Stimulated activated CD8-positive, alpha-beta memory T cell treated with anti-CD3 and anti-CD28 coated beads, Interleukin-15, amount 100 ng/mL, for 48 hours (primary cell): ENCODE results near the gene PPIAL4G.
"Not testable (repeated sequence)": the region's sequence is repeated elsewhere in the genome, so short reads cannot be mapped to it uniquely, and the experiment has no call there.

Source experiments
- DNase-seq, 2 donors: peaks; one replicate each; pipeline ENCODE4 v3.0.0-alpha.2; 2020; ENCODE audit warnings: low read depth in 2 of 2

PPIAL4G gene

DNA sequence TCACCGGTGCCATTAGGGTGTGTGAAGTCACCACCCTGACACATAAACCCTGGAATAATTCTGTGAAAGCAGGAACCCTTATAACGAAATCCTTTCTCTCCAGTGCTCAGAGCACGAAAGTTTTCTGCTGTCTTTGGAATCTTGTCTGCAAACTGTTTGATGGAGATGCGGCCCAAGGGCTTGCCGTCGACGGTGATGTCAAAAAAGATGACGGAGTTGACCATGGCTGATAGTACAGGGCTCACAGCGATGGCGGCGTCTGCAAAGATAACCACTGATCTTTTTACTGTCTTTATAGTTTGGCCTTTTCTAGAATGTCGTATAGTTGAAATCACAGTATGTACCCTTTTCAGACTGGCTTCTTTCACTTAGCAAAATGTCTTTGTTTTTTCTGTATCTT, at the start of gene PPIAL4G:
PPIAL4G (minus strand) TSS at position 274 of the 400 bp plus-strand sequence; CDS start at position 224, 50 bp downstream.
- not testable (repeated sequence) for DNase-seq

DNA sequence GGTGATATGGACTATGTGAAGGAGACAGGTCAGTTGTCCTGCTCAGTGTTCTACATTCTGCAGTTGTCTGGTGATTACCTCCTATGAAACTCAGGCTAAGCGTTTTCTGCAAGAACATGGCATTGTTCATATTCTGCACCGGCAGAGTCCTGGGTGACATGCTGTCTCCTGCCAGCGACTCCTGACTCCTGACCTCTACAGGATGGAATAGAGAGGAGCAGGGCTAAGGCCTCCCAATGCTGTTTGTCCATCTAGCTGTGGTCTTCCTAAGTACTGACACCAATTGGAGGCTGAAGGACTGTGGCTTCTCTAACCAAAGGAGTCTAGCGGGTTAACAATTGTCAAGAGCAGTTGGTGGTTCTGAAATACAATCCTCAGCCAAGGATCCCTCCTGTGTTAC, 49.1 kb upstream of the PPIAL4G start:
- DNase-seq, result not testable (repeated sequence)

DNA sequence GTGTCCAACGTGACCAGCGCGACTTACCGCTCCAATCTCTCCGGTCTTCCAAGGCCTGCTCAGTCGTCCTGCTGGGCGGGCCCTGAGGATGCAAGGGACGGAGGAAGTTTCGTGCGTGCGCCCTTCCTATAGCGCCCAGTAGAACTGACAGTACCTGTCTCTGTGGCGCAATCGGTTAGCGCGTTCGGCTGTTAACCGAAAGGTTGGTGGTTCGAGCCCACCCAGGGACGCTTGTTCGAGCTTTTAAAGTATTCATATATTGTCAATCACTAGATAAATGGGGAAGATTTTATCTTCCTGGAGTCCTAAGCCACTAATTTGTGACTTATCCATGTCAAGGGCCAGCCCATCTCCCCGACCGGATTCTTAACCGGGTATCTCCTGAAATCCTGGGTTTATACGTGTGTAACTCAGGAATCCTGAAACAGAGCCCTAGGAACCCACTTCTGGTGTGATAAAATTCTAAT, 46.0 kb upstream of the PPIAL4G start:
- peak; percentile 43 to 47 for DNase-seq

DNA sequence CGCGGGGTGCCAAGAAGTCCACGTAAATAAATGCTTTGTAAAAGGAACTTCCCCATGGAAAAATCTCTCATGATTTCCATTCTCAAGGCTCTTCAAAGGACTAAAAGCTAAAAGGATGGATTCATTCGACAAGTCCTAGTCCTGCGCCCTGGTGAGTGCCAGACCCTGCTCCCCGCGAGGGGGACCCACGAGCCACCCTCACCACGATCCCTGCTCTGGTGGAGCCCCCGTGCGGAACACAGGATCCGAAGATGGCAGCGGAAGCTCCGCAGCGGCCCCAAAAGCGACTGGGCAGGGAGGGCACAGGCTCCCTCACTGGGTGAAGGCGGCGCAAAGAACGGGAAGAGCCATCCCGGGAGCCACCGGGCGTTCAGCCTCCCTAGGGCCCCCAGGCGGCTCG, 45.5 kb upstream of the PPIAL4G start:
- not testable (repeated sequence) for DNase-seq

DNA sequence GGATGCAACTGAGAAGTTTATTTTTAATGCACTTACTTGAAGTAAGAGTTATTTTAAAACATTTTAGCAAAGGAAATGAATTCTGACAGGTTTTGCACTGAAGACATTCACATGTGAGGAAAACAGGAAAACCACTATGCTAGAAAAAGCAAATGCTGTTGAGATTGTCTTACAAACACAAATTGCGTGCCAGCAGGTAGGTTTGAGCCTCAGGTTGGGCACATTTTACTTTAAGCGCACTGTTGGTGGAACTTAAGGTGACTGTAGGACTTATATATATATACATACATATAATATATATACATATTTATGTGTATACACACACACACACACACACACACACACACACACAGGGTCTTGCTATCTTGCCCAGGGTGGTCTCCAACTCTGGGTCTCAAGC, 43.5 kb upstream of the PPIAL4G start:
- not testable (repeated sequence) for DNase-seq

DNA sequence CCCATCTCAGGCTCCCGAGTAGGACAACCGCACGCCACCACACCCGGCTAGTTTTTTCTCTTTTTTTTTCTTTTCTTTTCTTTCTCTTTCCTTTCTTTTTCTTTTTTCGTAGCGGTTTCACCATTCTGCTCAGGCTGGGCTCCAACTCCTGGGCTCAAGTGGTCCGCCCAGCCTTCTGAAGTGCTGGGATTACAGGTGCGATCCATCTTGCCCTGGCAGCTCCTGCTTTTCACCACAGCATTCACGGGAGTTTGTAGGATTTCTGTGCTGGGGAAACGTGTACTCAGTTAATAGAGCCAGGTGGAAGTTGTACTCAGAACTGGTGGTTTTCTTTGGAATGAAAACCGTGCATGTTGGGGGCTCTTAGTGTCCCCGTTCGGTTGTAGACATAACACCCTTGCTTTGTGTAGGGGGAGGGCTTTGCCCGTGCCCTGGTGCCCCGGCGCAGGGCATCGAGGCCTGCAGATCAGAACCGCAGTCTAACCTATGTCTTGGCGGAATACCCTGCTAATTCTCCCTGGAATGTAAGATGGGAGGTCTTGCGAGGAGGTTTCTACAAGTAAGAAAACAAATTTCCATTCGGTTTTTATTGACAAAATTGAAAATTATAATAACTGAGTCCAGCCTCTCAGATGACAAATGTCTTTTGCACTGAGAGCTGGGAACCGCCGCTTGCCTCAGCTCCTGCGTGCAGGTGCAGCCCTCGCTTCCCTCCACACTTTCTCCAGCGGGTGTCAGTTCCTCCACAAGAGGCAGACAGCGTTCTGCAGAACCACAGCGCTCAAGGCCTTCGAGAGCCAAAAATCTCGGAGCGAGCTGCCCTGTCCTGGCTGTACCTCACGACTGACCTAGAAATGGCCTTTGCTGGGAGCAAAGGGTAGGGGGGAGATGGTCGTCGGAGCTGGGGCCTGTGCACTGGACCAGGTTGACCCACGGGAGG, 40.4 kb upstream of the PPIAL4G start:
- not testable (repeated sequence) for DNase-seq

DNA sequence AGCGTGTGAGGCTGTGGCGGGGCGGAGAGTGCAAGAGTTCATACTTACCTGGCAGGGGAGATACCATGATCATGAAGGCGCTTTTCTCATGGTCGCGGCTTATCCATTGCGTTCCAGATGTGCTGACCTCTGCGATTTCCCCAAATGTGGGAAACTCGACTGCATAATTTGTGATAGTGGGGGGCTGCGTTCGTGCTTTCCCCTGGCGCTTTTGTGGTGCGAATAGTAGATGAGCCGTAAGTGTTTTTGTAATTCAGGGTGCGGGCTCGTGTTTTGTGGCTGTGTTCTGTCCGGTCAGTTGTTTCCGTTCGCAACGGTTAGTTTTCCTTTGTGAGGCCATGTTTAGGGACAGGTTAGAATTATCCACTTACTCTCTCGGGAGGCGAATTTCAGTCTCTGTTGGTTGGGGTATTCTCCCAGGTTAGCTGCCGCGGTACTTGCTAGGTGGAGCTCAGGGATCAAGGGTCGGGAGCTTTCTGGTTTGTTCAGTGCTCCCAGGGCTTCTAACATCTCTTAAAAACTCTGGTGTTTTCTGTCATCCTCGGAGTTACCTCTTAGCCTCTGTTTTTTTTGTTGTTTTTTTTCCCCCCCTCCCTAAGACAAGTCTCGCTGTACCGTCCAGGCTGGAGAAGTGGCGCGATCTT, 39.6 kb upstream of the PPIAL4G start:
- DNase-seq, result peak; percentile 82 to 85

DNA sequence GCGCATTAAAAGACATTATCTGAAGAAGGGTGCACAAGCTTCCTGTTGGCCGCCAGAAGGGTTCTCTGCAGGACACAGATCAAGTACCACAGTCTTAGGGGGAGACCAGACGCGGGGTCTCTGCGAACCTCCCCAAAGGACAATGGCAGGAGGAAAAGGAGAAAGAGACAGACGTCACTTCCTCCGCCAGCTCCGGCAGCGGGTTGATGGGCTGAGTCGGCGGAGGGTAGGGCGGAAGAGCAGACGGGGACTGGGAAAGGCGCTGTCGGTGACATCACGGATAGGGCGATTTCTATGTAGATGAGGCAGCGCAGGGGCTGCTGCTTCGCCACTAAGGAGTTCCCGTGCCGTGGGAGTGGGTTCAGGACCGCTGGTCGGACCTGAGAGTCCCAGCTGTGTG, 39.0 kb upstream of the PPIAL4G start:
- peak; percentile 76 to 83 for DNase-seq

DNA sequence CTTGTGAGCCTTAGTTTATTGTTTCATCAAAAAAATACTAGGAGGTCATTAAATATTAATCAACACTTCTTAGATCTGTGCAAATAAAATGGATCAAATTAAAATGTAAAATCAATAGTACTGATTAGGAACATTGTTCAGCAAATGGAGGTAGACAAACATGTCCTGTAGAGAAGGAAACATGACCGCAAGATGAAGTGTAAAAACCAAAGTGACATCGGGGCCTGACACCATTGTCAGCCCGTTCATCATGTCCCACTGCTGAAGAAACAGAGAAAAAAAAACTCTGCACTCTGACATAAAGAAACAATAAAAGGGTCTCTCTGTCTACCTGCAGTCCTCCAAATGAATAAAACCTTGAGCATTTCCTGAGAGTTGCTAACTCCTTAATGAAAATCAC, 31.2 kb upstream of the PPIAL4G start:
- DNase-seq, result not testable (repeated sequence)

DNA sequence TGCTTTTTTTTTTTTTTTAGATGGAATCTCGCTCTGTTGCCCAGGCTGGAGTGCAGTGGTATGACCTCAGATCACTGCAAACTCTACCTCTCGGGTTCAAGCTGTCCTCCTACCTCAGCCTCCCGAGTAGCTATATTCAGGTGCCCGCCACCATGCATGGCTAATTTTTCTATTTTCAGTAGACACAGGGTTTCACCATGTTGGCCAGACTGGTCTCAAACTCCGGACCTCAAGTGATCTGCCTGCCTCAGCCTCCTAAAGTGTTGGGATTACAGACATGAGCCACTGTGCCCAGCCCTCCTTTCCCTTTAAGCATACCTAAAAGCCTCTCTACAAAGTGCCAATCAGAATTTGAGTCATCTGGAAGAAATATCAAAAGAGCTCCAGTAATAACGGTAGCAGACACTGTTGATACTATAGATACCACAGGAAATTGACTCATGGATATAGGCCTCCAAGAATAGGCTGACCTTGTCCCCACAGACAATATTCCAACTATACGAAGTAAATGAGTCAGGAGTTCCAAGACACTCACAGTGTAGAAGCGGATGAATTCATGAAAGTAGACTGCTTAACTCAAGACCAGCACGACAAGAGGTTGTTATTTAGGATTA, 29.6 kb upstream of the PPIAL4G start:
- DNase-seq, result not testable (repeated sequence)

DNA sequence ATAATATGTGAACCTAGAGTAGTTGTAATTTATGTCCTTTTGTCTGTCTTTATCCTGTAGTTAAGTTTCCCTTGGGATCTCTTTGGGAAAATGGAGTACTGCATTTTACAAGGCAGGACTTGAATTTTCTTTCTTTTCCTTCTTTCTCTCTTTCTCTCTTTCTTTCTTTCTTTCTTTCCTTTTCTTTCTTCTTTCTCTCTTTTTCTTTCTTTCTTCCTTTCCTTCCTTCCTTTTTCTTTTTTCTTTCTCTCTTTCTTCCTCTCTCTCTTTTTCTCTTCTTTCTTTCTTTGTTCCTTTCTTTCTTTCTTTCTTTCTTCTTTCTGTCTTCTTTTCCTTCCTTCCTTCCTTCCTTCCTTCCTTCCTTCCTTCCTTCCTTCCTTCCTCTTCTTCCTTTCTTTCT, 10.8 kb upstream of the PPIAL4G start:
- DNase-seq, result not testable (repeated sequence)

DNA sequence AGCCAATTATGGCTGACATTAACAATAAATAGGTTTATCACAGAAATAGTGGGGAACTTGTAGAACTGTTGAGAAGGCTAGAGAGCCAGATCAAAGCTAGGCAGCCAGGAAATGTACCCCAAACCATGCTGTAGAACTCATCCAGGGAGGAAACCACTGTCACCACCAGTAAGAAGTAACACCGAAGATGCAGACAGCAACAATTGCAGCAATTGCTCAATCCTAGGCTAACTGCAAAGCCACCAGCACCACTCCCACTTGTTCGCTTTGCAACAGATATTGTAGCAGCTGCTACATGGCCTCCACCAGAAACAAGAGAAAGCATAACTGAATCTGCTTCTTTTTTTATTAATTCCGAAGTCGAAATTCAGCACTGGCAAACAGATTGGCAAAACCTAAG, 2.0 kb downstream of the PPIAL4G start:
- peak; percentile 4 to 8 for DNase-seq

DNA sequence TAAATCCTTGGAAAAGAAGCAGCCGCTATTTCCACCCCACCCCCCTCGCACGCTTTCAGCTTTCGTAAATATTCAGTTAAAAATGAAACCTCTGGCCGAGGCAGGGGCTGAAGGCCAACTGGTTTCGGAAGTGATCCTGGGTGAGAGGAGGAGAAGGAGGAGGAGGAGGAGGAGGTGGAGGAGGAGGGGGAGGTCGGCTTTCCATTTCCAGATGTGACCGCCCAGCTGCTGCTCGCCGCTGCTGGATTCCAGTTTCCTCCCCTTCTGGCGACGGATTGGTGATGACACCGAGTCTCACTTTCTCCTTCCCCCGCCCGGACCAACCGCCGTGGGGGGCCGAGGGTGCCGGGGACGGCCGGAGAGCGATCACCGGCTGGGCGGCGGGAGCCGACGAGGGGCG, 23.4 kb downstream of the PPIAL4G start:
- DNase-seq, result not testable (repeated sequence)

DNA sequence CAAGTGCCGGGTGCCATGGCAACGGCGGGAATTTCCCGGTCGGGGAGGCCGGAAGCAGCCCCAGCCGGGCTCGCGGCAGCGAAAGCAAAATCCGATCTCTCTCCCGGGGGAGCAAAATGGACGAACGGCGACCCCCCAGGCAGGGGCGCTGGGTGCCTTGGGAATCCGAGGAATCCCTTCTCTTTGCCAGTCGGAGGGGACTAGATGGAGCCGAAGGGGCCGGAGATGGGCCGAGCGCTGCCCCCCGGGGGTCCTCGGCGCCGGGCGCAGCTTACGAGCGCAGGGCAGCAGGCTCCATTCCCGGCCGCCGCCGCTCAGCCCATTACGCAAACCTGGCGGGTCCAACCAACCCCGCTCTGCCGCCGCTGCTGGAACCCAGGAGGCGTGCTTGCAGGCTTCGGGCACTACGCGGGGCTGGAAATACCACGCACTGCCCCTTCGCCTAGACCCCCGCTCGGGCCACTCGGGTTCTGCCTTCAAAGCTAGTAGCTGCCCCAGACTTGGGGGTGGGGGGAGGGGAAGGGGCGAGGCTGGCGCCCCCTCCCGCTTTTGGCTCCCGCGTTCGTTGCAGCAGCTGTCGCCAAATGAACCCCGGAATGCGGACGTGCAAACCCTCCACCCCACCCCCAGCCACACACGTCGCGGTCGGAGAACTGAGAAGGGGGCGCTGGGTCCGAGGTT, 24.1 kb downstream of the PPIAL4G start:
- DNase-seq, result peak; percentile 10 to 21

DNA sequence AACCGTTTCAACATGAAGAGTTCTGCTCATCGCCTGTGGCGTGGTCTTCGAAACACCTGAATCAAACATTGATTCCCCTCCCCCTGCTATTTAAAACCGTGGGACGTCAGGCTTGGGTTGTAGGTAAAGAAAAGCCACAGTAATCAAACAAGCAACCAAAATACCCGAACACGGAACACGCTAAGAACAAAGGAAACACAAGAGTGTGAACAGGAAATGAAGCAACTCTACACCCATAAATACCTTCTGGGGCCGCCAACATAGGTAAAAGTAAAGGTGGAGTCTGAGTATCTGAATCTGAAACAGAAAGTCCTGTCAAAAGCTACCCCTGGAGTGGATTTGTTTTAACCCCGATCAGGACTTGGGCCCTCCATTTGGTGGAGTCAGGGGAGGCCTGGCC, 24.7 kb downstream of the PPIAL4G start:
- peak in 1 of 2 donors; percentile 16 for DNase-seq

DNA sequence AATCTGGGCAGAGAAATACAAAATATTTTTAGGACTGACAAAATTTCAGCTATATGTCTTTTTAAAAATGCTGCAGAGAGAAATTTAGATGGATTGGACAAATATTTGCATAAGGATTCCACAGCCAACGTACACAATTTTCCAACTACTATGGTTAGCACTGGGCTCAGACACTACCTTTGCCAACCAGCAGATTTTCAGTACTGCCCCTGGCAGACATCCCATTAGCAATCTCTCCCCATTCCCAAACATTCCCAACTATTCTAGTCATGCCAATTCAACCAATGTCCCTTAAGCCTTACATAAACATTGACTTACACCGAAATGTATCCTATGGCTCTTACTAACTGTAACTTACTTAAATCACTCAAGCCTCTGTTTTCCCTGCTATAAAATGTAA, 30.3 kb downstream of the PPIAL4G start:
- DNase-seq, result not testable (repeated sequence)

DNA sequence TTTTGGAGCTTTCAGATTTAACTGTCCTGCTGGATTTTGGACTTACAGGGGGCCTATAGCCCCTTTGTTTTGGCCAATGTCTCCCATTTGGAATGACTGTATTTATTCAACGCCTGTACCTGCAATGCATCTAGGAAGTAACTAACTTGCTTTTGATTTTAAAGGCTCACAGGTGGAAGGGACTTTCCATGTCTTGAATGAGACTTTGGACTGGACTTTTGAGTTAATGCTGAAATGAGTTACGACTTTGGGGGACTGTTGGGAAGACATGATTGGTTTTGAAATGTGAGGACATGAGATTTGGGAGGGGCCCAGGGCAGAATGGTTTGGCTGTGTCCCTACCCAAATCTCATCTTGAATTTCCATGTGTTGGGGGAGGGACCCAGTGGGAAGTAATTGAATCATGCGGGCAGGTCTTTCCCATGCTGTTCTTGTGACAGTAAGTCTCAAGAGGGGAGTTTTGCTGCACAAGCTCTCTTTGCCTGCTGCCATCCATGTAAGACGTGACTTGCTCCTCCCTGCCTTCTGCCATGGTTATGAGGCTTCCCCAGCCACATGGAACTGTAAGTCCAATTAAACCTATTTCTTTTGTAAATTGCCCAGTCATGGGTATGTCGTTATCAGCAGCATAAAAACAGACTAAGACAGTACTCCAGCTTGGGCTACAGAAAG, 43.3 kb downstream of the PPIAL4G start:
- DNase-seq, result not testable (repeated sequence)

DNA sequence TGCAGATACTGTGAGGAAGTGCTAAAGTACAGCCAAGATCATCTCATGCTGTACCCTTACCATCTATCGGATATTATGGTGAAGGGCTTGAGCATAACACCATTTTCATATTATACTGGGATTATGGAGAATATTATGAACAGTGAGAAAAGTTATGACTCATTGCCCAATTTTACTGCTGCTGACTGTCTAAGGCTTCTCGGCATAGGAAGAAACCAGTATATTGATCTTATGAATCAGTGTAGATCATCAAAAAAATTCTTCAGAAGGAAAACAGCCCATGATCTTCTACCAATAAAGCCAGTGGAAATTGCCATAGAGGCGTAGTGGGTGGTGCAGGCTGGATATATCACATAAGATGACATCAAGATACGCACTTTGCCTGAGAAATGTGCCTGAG, 47.7 kb downstream of the PPIAL4G start:
- DNase-seq, result no peak

DNA sequence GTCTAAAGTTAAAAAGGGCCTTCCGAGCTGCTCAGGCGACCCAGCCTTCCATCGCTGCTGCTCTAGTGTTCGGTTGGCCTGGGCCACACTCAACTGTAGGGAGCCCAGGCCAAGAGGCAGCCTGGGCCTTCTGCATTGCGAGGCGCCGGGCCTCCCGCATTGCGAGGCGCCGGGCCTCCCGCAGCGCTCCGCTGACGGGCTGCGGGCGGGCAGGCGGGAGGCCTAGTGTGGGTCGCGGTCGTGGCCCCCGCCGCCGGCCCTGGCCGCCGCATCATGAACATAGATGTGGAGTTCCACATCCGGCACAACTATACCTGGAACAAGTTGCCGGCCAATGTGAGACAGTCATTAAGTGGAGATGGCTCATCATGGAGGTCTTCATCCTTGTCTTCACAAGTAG, 48.3 kb downstream of the PPIAL4G start:
- no peak for DNase-seq

DNA sequence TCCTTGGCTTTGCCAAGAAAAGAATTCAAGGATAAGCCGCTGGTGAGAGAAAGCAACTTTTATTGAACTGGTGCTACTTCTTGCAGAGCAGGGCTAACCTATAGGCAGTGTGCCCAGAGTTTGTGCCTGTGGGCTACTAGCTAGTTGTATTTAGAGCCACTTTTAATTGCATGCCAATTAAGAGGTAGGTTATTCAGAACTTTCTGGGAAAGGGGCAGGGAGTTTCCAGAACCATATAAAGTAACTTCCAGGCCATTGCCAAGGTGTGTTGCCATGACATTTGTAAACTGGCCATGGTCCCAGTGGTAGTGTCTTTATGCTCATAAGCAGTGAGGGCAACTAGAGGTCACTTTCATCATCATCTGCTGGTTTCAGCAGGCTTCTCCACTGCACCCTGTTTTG, 50.2 kb downstream of the PPIAL4G start:
- DNase-seq, result not testable (repeated sequence)
